ENCODE measurements around the gene C5orf52. TPM values are rescaled to one million over a fixed set of nuclear protein-coding genes. Genes with fewer than 3 reads are reported as not detected.
"Not testable (repeated sequence)": the region's sequence is repeated elsewhere in the genome, so short reads cannot be mapped to it uniquely, and the experiment has no call there.

The C5orf52 gene
- total RNA-seq = not detected in 2 replicates

- DNase-seq (ENCODE audit: low read depth, low spot score) = no peak
Measured at GRCh38 chr5:157670662-157671591, at the start of gene C5orf52. TSS of gene C5orf52 (plus strand) at chr5:157671533. CDS start at chr5:157671615, 82 bp downstream.

DNA sequence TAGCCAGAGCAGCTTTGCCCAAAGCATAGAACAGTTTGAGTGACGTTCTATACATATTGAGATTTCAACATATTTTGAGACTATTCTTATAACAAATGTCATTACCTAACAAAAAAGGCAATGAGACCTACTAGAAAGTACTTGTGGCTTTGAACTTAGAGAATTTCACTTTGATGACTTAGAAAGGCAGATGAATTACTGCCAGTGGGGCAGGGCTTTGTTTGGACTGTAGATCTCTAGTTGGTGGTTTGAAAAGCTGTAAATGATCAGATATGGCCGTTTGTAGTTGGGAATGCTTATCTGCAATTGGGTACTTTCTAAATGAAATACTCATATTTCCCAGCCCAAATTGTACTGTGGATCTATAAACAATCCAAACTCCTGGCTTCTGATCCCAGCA lies 47.2 kb upstream of the C5orf52 start:
- DNase-seq (ENCODE audit: low read depth, low spot score) = no peak

- DNase-seq (ENCODE audit: low read depth, low spot score) = no peak
Measured at GRCh38 chr5:157626831-157627230, 44.5 kb upstream of the C5orf52 start.

DNA sequence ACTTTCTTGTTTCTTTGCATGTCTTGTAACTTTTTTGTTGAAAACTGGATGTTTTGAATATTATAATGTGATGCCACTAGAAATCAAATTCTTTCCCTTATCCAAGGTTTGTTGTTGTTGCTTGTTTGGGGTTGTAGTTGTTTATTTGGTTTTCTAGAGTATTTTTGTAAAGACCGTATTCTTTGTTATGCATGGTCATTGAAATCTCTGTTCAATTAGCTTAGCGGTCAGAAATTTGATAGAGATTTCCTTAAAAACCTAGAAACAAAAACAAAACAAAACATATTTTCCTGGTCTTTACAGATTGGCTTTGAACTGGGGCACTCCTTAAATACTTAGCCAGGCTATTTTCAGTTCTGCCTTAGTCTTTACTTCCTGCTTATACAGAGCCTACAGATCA lies 41.0 kb upstream of the C5orf52 start:
- no peak for DNase-seq (ENCODE audit: low read depth, low spot score)

DNA sequence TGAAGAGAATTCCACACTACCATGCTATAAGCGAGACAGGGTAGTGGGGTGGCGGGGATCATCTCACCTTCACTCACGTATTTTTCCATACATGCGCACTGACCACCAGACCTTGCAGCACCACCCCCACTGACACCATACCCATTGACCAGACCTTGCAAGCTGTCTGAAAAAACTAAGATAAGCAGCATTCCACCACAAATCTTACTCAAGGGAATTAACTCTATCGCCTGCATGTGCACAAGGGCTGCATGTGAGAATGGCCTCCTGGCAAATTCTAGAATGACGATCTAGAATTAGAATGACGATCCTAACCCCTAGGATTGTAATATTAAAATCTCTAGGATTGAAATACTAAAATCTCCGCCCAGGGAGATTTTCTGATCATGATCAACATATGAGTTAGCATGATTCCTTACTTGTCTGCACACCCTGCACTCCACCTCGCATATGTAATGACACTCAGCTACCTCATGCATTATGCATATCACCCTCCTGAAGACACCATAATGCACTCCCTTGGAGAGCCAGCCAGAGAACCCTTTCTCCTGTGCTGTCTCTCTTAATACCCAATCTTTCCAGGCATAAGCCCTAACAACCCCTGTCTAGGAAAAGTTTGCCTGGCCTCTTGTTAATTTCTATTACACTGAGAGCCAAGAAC lies 30.8 kb upstream of the C5orf52 start:
- DNase-seq (ENCODE audit: low read depth, low spot score) = no peak

- DNase-seq (ENCODE audit: low read depth, low spot score) = no peak
Measured at GRCh38 chr5:157648275-157648990, 22.9 kb upstream of the C5orf52 start.

DNA sequence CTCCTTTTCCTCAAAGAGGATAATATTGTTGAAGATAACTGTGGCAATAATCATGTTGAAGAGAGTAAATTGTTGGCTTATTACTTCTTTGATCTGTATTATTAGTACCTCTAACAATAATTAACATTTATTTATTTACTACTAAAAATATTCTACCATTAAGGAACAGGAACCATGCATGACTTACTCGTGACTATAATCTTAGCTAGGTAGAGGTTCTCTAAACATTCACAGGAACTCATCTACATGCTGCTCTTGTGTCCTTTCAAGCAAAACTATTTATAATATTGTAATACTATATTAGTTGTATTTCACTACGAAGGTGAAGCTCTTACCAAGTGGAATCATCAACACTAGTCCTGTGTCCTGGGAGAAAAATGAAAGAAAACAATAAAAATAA lies 22.2 kb upstream of the C5orf52 start:
- no peak for DNase-seq (ENCODE audit: low read depth, low spot score)

GRCh38 chr5:157650991-157651611 lies 20.2 kb upstream of the C5orf52 start:
- no peak for DNase-seq (ENCODE audit: low read depth, low spot score)

DNA sequence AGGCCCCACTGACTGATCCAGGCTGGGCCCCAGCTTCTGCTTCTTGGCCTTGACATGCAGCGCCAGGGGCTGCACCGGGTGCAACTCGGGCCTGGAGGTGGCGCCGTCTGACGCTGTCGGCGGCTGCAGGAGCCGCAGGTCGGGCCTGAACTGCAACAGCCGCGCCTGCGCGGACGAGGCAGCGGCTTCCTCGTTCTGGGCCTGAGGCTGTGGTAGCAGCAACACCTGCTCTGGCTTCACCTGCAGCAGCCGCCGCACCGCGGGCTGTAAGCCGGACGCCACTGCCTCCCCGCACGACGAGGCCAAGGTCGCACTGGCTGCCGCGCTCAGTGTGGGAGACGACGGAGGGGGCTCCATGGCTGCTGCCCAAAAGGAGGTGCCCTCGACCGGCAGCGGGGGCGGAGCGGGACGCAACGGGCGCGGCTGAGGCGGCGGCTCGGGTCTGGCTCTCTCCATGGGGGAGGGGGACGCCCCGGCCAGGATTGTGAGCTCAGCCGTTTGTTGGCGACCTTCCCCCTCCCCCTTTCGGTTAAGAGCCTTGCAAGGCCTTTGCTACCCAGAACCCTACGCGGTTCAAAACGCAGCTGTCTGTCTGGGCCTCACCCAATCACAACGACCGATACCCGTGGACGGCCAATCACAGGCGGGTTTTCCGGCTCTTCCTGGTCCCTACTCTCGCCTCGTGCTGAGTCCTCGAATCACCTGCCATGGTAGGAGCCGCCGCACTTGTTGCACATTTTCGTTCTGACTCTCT lies 19.5 kb upstream of the C5orf52 start:
- no peak for DNase-seq (ENCODE audit: low read depth, low spot score)

- no peak for DNase-seq (ENCODE audit: low read depth, low spot score)
Measured at GRCh38 chr5:157652377-157652692, 19.0 kb upstream of the C5orf52 start, which contains the start of gene SOX30. TSS of gene SOX30 (minus strand) at chr5:157652438. CDS start at chr5:157652078, 360 bp downstream.

DNA sequence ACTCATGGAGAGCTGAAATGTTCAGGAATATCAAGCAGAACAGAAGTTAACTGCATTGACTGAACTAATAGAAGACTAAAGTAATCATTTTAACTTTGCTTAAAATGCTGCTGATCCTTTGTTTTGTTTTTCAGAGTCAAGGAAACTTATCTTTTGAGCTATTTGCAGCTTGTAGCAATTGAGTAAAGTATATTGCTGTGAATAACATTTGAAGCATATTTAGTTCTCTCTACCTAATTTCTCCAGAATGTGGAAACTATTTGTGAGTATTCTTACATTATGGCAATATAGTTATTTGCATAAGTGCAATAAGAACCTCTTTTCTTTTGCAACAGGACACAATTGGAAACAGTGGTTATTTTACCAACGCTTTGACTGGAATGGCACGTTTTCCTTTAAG lies 13.8 kb upstream of the C5orf52 start:
- DNase-seq (ENCODE audit: low read depth, low spot score) = no peak

DNA sequence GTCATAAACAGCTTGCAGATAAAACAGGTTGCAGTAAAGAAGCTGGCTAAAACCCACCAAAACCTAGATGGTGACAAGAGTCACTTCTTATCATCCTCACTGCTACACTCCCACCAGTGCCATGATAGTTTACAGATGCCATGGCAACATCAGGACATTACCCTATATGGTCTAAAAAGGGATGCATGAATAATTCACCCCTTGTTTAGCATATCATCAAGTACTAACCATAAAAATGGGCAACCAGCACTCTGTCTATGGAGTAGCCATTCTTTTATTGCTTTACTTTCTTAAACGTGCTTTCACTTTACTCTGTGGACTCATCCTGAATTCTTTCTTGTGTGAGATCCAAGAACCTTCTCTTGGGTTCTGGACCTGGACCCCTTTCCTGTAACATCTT lies 12.4 kb upstream of the C5orf52 start:
- no peak for DNase-seq (ENCODE audit: low read depth, low spot score)

- no peak for DNase-seq (ENCODE audit: low read depth, low spot score)
Measured at GRCh38 chr5:157659868-157660660, 11.3 kb upstream of the C5orf52 start.

DNA sequence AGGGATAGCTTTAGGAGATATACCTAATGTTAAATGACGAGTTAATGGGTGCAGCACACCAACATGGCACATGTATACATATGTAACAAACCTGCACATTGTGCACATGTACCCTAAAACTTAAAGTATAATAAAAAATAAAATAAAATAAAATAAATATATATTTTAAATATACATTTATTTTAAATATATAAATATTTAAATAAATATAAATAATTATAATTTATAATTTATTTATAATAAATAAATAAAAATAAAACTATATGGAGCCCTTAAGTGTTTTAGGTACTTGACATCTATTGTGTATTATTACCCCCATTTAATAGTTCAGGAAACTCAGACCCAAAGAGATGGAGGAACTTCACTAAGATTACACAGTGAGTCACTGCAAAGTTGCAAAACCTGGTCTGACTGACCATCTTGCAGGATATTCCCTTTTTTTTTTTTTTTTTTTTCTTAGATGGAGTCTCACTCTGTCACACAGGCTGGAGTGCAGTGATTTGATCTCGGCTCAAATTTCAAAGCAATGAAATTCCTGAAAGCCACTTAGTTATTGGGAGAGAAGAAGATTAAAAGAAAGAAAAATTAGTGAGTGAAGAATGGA lies 5.8 kb upstream of the C5orf52 start:
- DNase-seq (ENCODE audit: low read depth, low spot score) = no peak

- no peak for DNase-seq (ENCODE audit: low read depth, low spot score)
Measured at GRCh38 chr5:157668356-157668755, 3.0 kb upstream of the C5orf52 start.

DNA sequence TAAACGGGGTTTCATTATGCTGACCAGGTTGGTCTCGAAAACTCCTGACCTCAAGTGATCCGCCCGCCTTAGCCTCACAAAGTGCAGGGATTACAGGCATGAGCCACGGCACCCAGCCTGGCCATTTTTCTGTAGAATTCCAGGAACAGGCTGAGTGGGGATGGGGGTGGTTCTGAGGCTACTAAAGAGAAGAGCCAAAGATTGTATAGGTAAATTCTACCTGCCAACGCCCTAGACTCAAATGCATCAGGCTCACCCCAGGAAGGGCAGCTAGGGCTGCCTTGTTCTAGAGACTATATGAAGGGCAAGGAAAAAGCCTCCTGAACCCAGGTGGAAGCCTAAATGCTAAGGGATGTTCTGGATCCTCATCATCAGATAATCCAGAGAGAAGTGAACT lies 1.6 kb upstream of the C5orf52 start:
- no peak for DNase-seq (ENCODE audit: low read depth, low spot score)

GRCh38 chr5:157671592-157672330 lies 428 bp downstream of the C5orf52 start:
- no peak for DNase-seq (ENCODE audit: low read depth, low spot score)

DNA sequence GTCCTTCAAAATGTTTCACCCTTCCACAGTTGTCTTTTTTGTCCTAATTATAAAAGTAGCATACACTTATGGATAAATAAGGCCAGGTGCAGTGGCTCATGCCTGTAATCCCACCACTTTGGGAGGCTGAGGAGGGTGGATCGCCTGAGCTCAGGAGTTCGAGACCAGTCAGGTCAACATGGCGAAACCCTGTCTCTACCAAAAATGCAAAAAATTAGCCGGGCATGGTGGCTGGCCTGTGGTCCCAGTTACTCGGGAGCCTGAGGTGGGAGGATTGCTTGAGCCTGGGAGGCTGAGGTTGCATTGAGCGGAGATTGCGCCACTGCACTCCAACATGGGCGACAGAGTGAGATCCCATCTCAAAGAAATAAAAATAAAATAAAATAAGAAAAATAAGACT lies 1.6 kb downstream of the C5orf52 start:
- DNase-seq (ENCODE audit: low read depth, low spot score) = no peak

- not testable (repeated sequence) for DNase-seq (ENCODE audit: low read depth, low spot score)
Measured at GRCh38 chr5:157674351-157674750, 3.0 kb downstream of the C5orf52 start.
